HepG2 (cell line): ENCODE measurements around the gene RPL32. TPM values are rescaled to one million over a fixed set of nuclear protein-coding genes. Genes with fewer than 3 reads are reported as not detected.

Source experiments
- ATF3 ChIP-seq: sonication (generic); formaldehyde crosslinking; IDR thresholded peaks from 2 replicates; pipeline ENCODE4 v1.4.0; 2020; ENCODE audit warnings: missing genetic modification reagents
- FOXK2 ChIP-seq: fragments of 450-650 bp; IDR thresholded peaks from 2 replicates; pipeline ENCODE4 v1.6.1; 2016
- GATA4 ChIP-seq: sonication (generic); IDR thresholded peaks from 2 replicates; pipeline ENCODE4 v1.6.1; 2016; ENCODE audit warnings: antibody characterized with exemption, low read depth, borderline replicate concordance
- KMT2B ChIP-seq: IDR thresholded peaks from 2 replicates; pipeline ENCODE4 v1.6.1; 2016; ENCODE audit warnings: missing genetic modification reagents, missing compliant biosample characterization
- MTF1 ChIP-seq: sonication (generic); formaldehyde crosslinking; IDR thresholded peaks from 2 replicates; pipeline ENCODE4 v1.5.0; 2020; ENCODE audit warnings: missing genetic modification reagents
- MXD3 ChIP-seq: IDR thresholded peaks from 2 replicates; pipeline ENCODE4 v1.6.1; 2016; ENCODE audit warnings: mild to moderate bottlenecking, missing biosample characterization, missing genetic modification reagents
- NFIC ChIP-seq: IDR thresholded peaks from 2 replicates; pipeline ENCODE4 v1.6.1; 2012; ENCODE audit warnings: mild to moderate bottlenecking, low read length, inconsistent platforms
- POLR2A ChIP-seq, 2 experiments: IDR thresholded peaks; 2 replicates each; pipeline ENCODE4 v1.6.1; 2011; ENCODE audit warnings: low read depth in 2 of 2, low read length in 2 of 2, mild to moderate bottlenecking in 1 of 2, moderate library complexity in 1 of 2; ENCODE audit not compliant: insufficient read depth in 1 of 2
- RXRB ChIP-seq: IDR thresholded peaks from 2 replicates; pipeline ENCODE4 v1.6.1; 2016; ENCODE audit warnings: borderline replicate concordance, missing genetic modification reagents, missing compliant biosample characterization
- SOX6 ChIP-seq, 2 experiments: fragments of 450-650 bp in 1 of 2; sonication (generic) in 1 of 2; formaldehyde crosslinking in 1 of 2; IDR thresholded peaks; 2 replicates each; pipeline versions ENCODE4 v1.4.0 to v1.6.1; 2017 to 2020; ENCODE audit warnings: antibody characterized with exemption in 1 of 2, mild to moderate bottlenecking in 1 of 2, missing genetic modification reagents in 1 of 2
- SRF ChIP-seq: IDR thresholded peaks from 2 replicates; pipeline ENCODE4 v1.6.1; 2011; ENCODE audit warnings: mild to moderate bottlenecking, low read depth, low read length, moderate library complexity
- TAF1 ChIP-seq: sonication (generic); formaldehyde crosslinking; IDR thresholded peaks from 2 replicates; pipeline ENCODE4 v1.4.0; 2020; ENCODE audit warnings: missing genetic modification reagents
- XBP1 ChIP-seq: sonication (generic); formaldehyde crosslinking; IDR thresholded peaks from 2 replicates; pipeline ENCODE4 v1.5.0; 2020; ENCODE audit warnings: missing genetic modification reagents
- ZFAT ChIP-seq: sonication (generic); formaldehyde crosslinking; conservative IDR thresholded peaks from 2 replicates; pipeline ENCODE4 v1.8.1; 2023; ENCODE audit warnings: missing genetic modification reagents, inconsistent platforms
- ZFY ChIP-seq: sonication (generic); formaldehyde crosslinking; IDR thresholded peaks from 2 replicates; pipeline ENCODE4 v1.4.0; 2020; ENCODE audit warnings: missing genetic modification reagents
- ZNF44 ChIP-seq: sonication (generic); formaldehyde crosslinking; IDR thresholded peaks from 2 replicates; pipeline ENCODE4 v1.5.1; 2020; ENCODE audit warnings: mild to moderate bottlenecking, missing genetic modification reagents
- ZNF501 ChIP-seq: sonication (generic); formaldehyde crosslinking; IDR thresholded peaks from 2 replicates; pipeline ENCODE4 v1.5.1; 2020; ENCODE audit warnings: mild to moderate bottlenecking, moderate library complexity, missing genetic modification reagents
- ZNF790 ChIP-seq: sonication (generic); formaldehyde crosslinking; IDR thresholded peaks from 2 replicates; pipeline ENCODE4 v1.8.0; 2022; ENCODE audit warnings: missing genetic modification reagents, mild to moderate bottlenecking, borderline replicate concordance
- polyA plus RNA-seq, 8 experiments: library from polyadenylated mRNA; depleted of rRNA in 3 of 8; stranded (reverse) in 7 of 8; unstranded in 1 of 8; fragments of >200 nt; fragmentation: Illumina TruSeq in 4 of 8; extraction: Trizol in 4 of 8; gene quantifications; 2 replicates each; pipeline versions ENCODE4 v1.2.1 to v1.2.3, GENCODE V29; 2011 to 2016; ENCODE audit warnings: low read depth in 4 of 8, missing spikeins in 1 of 8, mixed read lengths in 1 of 8; ENCODE audit not compliant: insufficient read depth in 1 of 8
- total RNA-seq, 5 experiments: library from RNA; depleted of rRNA; stranded (reverse); fragments of >200 nt; fragmentation: Illumina TruSeq; extraction: Trizol; gene quantifications; 2 replicates each; pipeline ENCODE4 v1.2.3, GENCODE V29; 2016; ENCODE audit warnings: low read depth in 1 of 5
- TF ChIP-seq, protein P1 (sequence below): fragments of 450-650 bp; IDR thresholded peaks from 2 replicates; pipeline ENCODE4 v1.6.1; 2017
- TF ChIP-seq, protein P2 (sequence below): sonication (generic); formaldehyde crosslinking; IDR thresholded peaks from 2 replicates; pipeline ENCODE4 v1.4.0; 2020; ENCODE audit warnings: mild to moderate bottlenecking, low read depth, missing genetic modification reagents
- TF ChIP-seq, protein P3 (sequence below): sonication (generic); formaldehyde crosslinking; IDR thresholded peaks from 2 replicates; pipeline ENCODE4 v1.4.0; 2020; ENCODE audit warnings: mild to moderate bottlenecking, missing genetic modification reagents

The RPL32 gene
- total and polyA plus RNA-seq, 2 of the 13 experiments (the other 11 are each of a cell fraction or from before 2014, with no cell fraction given) = 1,781 to 2,401 TPM

DNA sequence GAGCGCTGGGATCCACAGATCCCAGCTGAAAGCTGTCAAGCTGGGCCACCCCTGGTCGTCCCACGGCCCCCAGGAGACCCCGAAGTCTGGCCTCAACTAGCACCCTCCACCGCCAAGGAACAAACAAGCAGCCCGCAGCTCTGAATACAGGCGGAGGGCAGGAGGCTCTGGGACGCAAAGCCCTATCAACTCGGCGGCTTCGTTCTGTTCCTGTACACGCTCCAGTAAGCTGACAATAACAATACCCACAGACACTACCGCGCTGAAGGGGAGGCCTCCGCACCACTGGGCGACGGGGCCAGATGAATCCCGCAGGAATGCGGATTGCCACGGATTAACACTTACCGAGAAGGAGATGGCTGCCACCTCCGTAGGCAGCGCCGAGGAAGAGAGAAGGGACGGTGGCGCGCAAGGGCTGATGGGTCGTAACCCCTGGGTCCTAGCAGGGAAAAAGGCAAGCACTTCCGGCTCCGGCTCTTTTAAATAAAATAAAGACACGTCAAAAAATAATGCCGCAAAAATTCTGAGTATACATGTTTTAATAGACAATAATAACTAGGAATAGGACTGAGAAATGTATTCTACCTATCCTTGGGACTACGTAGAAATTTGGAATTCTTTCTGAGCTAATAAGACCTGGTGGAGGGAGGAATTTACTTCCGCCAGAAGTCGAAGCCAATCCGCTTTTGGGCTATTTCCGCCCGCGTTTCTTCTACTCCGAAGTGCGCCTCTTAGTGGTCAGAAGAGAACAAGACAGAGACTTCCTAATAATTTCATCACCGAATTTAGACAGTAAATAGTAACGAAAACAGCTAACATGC is at the start of gene RPL32 (continued):
- TF ChIP-seq GATA4 (peak; percentile 56; the same call in 1 of the 2 replicates), SOX6 (IDR thresholded peaks at IDR 0.05) (no peak), SOX6 (CRISPR knock-in tag; IDR thresholded peaks at IDR 0.05) (no peak), MXD3 (CRISPR knock-in tag) (peak; percentile 75), TAF1 (peak; percentile 97), ZNF501 (CRISPR knock-in tag) (peak; percentile 83), ZNF790 (CRISPR knock-in tag) (no peak), ZFY (CRISPR knock-in tag) (peak; percentile 71), MTF1 (CRISPR knock-in tag) (peak; percentile 19; the same call in 1 of the 2 replicates), RXRB (peak; percentile 18; the same call in 1 of the 2 replicates), ZFAT (0 out of 2 replicates have a peak, but pooled peaks have one; percentile 21), SRF (peak; percentile 95), POLR2A (IDR thresholded peaks at IDR 0.05; ENCODE audit: insufficient read depth in 1 of 2, low read depth in 2 of 2, low read length in 2 of 2) (peak; percentile 98 to 99), ZNF44 (CRISPR knock-in tag) (peak; percentile 38; the same call in 1 of the 2 replicates), ATF3 (CRISPR knock-in tag) (0 out of 2 replicates have a peak, but pooled peaks have one; percentile 31), XBP1 (0 out of 2 replicates have a peak, but pooled peaks have one; percentile 48), FOXK2 (0 out of 2 replicates have a peak, but pooled peaks have one; percentile 51), KMT2B (CRISPR knock-in tag) (peak; percentile 69; the same call in 1 of the 2 replicates), NFIC (peak; percentile 82; the same call in 1 of the 2 replicates)
- TF ChIP-seq, protein P1, sequence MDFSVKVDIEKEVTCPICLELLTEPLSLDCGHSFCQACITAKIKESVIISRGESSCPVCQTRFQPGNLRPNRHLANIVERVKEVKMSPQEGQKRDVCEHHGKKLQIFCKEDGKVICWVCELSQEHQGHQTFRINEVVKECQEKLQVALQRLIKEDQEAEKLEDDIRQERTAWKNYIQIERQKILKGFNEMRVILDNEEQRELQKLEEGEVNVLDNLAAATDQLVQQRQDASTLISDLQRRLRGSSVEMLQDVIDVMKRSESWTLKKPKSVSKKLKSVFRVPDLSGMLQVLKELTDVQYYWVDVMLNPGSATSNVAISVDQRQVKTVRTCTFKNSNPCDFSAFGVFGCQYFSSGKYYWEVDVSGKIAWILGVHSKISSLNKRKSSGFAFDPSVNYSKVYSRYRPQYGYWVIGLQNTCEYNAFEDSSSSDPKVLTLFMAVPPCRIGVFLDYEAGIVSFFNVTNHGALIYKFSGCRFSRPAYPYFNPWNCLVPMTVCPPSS = no peak
- TF ChIP-seq, protein P2, sequence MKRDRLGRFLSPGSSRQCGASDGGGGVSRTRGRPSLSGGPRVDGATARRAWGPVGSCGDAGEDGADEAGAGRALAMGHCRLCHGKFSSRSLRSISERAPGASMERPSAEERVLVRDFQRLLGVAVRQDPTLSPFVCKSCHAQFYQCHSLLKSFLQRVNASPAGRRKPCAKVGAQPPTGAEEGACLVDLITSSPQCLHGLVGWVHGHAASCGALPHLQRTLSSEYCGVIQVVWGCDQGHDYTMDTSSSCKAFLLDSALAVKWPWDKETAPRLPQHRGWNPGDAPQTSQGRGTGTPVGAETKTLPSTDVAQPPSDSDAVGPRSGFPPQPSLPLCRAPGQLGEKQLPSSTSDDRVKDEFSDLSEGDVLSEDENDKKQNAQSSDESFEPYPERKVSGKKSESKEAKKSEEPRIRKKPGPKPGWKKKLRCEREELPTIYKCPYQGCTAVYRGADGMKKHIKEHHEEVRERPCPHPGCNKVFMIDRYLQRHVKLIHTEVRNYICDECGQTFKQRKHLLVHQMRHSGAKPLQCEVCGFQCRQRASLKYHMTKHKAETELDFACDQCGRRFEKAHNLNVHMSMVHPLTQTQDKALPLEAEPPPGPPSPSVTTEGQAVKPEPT = no peak
- TF ChIP-seq, protein P3, sequence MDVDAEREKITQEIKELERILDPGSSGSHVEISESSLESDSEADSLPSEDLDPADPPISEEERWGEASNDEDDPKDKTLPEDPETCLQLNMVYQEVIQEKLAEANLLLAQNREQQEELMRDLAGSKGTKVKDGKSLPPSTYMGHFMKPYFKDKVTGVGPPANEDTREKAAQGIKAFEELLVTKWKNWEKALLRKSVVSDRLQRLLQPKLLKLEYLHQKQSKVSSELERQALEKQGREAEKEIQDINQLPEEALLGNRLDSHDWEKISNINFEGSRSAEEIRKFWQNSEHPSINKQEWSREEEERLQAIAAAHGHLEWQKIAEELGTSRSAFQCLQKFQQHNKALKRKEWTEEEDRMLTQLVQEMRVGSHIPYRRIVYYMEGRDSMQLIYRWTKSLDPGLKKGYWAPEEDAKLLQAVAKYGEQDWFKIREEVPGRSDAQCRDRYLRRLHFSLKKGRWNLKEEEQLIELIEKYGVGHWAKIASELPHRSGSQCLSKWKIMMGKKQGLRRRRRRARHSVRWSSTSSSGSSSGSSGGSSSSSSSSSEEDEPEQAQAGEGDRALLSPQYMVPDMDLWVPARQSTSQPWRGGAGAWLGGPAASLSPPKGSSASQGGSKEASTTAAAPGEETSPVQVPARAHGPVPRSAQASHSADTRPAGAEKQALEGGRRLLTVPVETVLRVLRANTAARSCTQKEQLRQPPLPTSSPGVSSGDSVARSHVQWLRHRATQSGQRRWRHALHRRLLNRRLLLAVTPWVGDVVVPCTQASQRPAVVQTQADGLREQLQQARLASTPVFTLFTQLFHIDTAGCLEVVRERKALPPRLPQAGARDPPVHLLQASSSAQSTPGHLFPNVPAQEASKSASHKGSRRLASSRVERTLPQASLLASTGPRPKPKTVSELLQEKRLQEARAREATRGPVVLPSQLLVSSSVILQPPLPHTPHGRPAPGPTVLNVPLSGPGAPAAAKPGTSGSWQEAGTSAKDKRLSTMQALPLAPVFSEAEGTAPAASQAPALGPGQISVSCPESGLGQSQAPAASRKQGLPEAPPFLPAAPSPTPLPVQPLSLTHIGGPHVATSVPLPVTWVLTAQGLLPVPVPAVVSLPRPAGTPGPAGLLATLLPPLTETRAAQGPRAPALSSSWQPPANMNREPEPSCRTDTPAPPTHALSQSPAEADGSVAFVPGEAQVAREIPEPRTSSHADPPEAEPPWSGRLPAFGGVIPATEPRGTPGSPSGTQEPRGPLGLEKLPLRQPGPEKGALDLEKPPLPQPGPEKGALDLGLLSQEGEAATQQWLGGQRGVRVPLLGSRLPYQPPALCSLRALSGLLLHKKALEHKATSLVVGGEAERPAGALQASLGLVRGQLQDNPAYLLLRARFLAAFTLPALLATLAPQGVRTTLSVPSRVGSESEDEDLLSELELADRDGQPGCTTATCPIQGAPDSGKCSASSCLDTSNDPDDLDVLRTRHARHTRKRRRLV = no peak
